ENCODE measurements around the gene PROZ.

DNA sequence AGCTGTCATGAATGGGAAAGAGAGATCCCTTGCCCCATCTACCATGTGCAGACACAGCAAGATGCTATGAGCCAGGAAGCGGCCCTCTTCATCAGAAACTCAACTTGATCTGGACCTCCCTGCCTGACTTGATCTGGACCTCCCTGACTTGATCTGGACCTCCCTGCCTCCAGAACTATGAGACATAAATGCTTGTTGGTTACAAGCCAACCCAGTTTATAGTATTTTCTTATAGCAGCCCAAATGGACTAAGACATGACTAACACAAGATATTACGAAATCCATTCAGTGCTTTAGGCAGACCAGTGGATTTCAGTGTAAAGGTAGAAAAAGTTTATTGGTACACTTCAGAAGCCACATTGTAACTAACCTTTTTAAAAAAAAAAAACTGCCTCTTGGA lies 34.5 kb downstream of the PROZ start:
- TF ChIP-seq YY1 (IDR thresholded peaks at IDR 0.05; ENCODE audit: insufficient read depth, insufficient read length) (no peak), ZNF274 (IDR thresholded peaks at IDR 0.05; ENCODE audit: low read depth, low read length) (no peak), SUZ12 (IDR thresholded peaks at IDR 0.05; ENCODE audit: extremely low read depth, insufficient read depth, insufficient read length) (no peak)

Measured in NT2/D1 (cell line).